Articular chondrocyte of knee joint (primary cell): ENCODE results near the gene RNF2. TPM values are rescaled to one million over a fixed set of nuclear protein-coding genes. Genes with fewer than 3 reads are reported as not detected.

Source experiments
- small RNA-seq: library from RNA; depleted of rRNA; stranded (forward); fragments of <200 nt; gene quantifications from one replicate; pipeline ENCODE3, GENCODE V24; 2012
- total RNA-seq: library from RNA; depleted of rRNA; stranded (reverse); fragments of >200 nt; gene quantifications from 2 replicates; pipeline ENCODE4 v1.2.3, GENCODE V29; 2012

RNF2 gene
- 25.3 and 30.3 TPM in 2 replicates for total RNA-seq

DNA sequence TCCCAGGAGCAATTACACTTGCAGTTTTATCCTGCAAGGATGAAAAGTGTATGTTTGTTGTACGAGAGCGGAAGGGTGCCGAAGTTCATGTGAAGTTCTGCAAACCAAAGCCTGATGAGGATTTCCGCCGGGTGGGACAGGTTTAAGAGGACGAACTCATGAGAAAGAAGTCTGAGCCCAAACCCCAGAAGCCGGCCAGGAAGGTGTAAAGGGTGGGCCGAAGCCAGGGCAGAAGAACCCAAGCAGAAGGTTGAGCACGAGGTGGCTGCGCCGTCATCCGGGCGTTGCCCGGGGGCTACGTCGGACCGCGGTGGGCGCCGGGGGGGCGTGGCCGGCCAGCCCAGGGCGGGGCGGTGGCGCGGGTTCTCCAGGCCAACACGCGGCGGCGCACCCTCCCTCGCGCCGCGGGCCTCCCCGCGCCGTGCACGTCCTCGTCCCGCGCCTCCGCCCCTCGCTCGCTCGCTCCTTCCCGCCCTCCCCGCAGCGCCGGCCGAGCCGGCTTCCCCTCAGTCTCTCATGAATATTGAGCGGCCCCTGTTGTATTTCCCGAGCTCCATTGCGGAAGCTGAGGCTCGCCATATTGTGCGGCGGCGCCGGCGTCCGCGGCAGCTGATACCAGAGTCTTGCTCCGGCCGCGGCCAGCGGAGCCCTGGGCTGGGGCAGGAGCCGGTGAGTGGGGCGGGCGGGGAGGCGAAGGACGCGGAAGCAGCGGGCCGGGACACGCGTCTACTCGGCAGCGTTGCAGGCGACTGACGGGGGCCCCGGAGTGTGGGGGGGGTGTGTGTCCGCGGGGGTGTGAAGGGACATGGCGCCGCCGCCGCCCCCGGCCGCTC is at the start of gene RNF2:
TSS of gene RNF2 (plus strand) at position 578 of the 833 bp plus-strand sequence. CDS start 41,996 bp downstream, outside the sequence.

Small RNA genes lying within 50 kb of the gene (small RNA-seq; reads per million reads assigned to genes)
- gene RNA5SP72: not detected

Other genes starting within 250 kb of the RNF2 start
- 60.2 and 66.6 TPM in 2 replicates for gene NIBAN1, start 71.0 kb upstream of the RNF2 start, total RNA-seq
- gene TRMT1L, start 111.4 kb downstream of the RNF2 start, total RNA-seq: 21.2 and 29.5 TPM in 2 replicates
- 7.7 and 9.6 TPM in 2 replicates for gene SWT1, start 111.6 kb downstream of the RNF2 start, total RNA-seq